ENCODE data around the gene FAM180B. TPM values are rescaled to one million over a fixed set of nuclear protein-coding genes. Genes with fewer than 3 reads are reported as not detected.

The FAM180B gene
- total and polyA plus RNA-seq, 2 of the 8 experiments (the other 6 are each of a cell fraction or from before 2014, with no cell fraction given), result 0.09 TPM; not detected in 1

DNA sequence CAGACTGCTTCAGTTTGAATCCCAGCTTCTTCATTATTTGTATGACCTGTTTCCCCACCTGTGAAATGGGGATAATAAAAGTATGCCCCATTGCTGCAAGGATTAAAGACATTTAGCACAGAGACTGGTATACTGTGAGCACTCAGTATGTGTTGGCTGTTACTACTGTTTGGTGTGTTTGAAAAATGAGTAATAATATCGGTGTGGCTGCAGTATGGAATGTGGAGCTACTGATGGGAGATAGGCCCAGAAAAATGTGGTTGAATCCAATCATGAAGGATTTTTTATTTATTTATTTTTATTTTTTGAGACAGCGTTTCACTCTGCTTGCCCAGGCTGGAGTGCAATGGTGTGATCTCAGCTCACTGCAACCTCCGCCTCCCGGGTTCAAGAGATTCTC, 16.8 kb downstream of the FAM180B start:
- DNase-seq (ENCODE audit: low read depth in 1 of 2, low spot score in 2 of 2) (no peak), FAIRE-seq (no peak)
- Histone ChIP-seq H3K79me1 (ENCODE audit: low read depth, low read length) (no peaks in the 10 kb centered on the region), H3K36me3 (ENCODE audit: control insufficient read depth in 2 of 4, insufficient read depth in 4 of 4, low read length in 3 of 4) (no peaks in the 10 kb centered on the region), H4K8ac (ENCODE audit: extremely low read depth, insufficient read depth, low read length) (no peak overlapping the region), H3K14ac (ENCODE audit: insufficient read length) (no peak overlapping the region), H3K18ac (ENCODE audit: extremely low read depth, low read length) (no peak overlapping the region), H2BK5ac (ENCODE audit: low read depth, low read length) (no peak overlapping the region), H3K4me3 (ENCODE audit: extremely low read depth in 1 of 4, insufficient read depth in 2 of 4, low read depth in 3 of 4, low read length in 4 of 4) (no peak overlapping the region), H3K9me3 (ENCODE audit: insufficient read depth in 2 of 2, low read depth in 1 of 2, low read length in 1 of 2) (no peaks in the 10 kb centered on the region), H2BK12ac (ENCODE audit: low read depth, low read length) (no peak overlapping the region), H2AFZ (ENCODE audit: low read length) (no peak overlapping the region), H2BK15ac (ENCODE audit: low read length) (no peak overlapping the region), H2BK20ac (ENCODE audit: low read length) (no peak overlapping the region), H2AK5ac (ENCODE audit: low read depth, low read length) (no peak overlapping the region), H4K20me1 (replicated peaks in 1 of 2; ENCODE audit: control insufficient read depth in 1 of 2, insufficient read depth in 2 of 2, low read length in 2 of 2) (no peaks in the 10 kb centered on the region), H3K23ac (ENCODE audit: insufficient read length) (no peak overlapping the region), H4K5ac (ENCODE audit: insufficient read length, low read depth, low read length) (no peak overlapping the region), H3K9ac (replicated peaks in 1 of 4; ENCODE audit: extremely low read depth in 1 of 4, low read depth in 3 of 4, low read length in 3 of 4) (no peak overlapping the region), H3K4me2 (ENCODE audit: insufficient read depth in 1 of 2, low read depth in 2 of 2, low read length in 2 of 2) (no peak overlapping the region), H3K27me3 (replicated peaks in 1 of 4; ENCODE audit: control insufficient read depth in 3 of 4, extremely low read depth in 1 of 4, insufficient read depth in 3 of 4, low read length in 3 of 4) (no peaks in the 10 kb centered on the region), H3K4ac (replicated peaks; ENCODE audit: insufficient read length, low read depth, low read length) (no peak overlapping the region), H3K23me2 (ENCODE audit: low read depth, low read length) (no peaks in the 10 kb centered on the region; the same call in 1 of the 2 replicates), H3K27ac (ENCODE audit: low read depth, low read length) (no peak overlapping the region), H3K79me2 (ENCODE audit: control insufficient read depth in 1 of 2, insufficient read depth in 2 of 2, low read length in 2 of 2) (no peaks in the 10 kb centered on the region), H3K56ac (replicated peaks; ENCODE audit: insufficient read length, low read depth, low read length) (no peak overlapping the region), H2BK120ac (replicated peaks; ENCODE audit: low read depth, low read length) (no peak overlapping the region), H4K91ac (replicated peaks; ENCODE audit: insufficient read length, low read length) (no peak overlapping the region), H3K4me1 (replicated peaks in 1 of 4; ENCODE audit: control insufficient read depth in 3 of 4, insufficient read depth in 4 of 4, low read length in 3 of 4) (no peaks in the 10 kb centered on the region; a peak in 2 of 7 replicates)
- TF ChIP-seq CREB1 (IDR thresholded peaks at IDR 0.05) (no peak), CHD1 (IDR thresholded peaks at IDR 0.05; ENCODE audit: low read depth, low read length) (no peak), BCL11A (IDR thresholded peaks at IDR 0.05; ENCODE audit: low read depth in 2 of 2, low read length in 2 of 2) (no peak), RBBP5 (IDR thresholded peaks at IDR 0.05; ENCODE audit: borderline replicate concordance, low read depth, low read length) (no peak), RFX5 (IDR thresholded peaks at IDR 0.05; ENCODE audit: borderline replicate concordance, low read depth, low read length) (no peak), KDM4A (IDR thresholded peaks at IDR 0.05; ENCODE audit: low read depth, low read length, severe bottlenecking) (no peak), NANOG (IDR thresholded peaks at IDR 0.05; ENCODE audit: insufficient read depth, low read depth, low read length, poor library complexity, severe bottlenecking) (no peak), PHF8 (conservative IDR thresholded peaks at IDR 0.05; ENCODE audit: low read depth, low read length) (no peak), TCF12 (IDR thresholded peaks at IDR 0.05; ENCODE audit: low read depth, low read length) (no peak), POU5F1 (IDR thresholded peaks at IDR 0.05; ENCODE audit: low read depth, low read length) (no peak)
- TF ChIP-seq, protein P1, sequence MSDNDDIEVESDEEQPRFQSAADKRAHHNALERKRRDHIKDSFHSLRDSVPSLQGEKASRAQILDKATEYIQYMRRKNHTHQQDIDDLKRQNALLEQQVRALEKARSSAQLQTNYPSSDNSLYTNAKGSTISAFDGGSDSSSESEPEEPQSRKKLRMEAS (IDR thresholded peaks at IDR 0.05), result no peak
- TF ChIP-seq, protein P2, sequence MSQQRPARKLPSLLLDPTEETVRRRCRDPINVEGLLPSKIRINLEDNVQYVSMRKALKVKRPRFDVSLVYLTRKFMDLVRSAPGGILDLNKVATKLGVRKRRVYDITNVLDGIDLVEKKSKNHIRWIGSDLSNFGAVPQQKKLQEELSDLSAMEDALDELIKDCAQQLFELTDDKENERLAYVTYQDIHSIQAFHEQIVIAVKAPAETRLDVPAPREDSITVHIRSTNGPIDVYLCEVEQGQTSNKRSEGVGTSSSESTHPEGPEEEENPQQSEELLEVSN (IDR thresholded peaks at IDR 0.05), result no peak
- WGBS, 2 experiments (ENCODE audit: extremely low coverage in 1 of 2, insufficient coverage in 1 of 2, insufficient read length in 1 of 2, insufficient replicate concordance in 2 of 2, low coverage in 1 of 2, low lambda C conversion rate in 2 of 2, missing lambda C conversion rate in 1 of 2), result 86% methylated on average over 4 of the region's 4 CpGs; no CpG with 5 or more reads in 1 of the 2 experiments
- POLR2A ChIA-PET (ENCODE audit: partially characterized antibody), result interaction anchor here (1.1 to 2.3 kb wide), 2 partner anchors 9 to 10 kb away, joined by 3 to 8 read pairs; no protein-coding TSS in a partner anchor
- CTCF ChIA-PET (ENCODE audit: partially characterized antibody), result interaction anchor here (0.7 kb wide), 1 partner anchor 93 kb away, joined by 4 read pairs; no protein-coding TSS in a partner anchor
